Fibroblast of lung (primary cell): ENCODE results near the gene DYNC2I2. TPM values are rescaled to one million over a fixed set of nuclear protein-coding genes. Genes with fewer than 3 reads are reported as not detected.
"Not testable (repeated sequence)": the region's sequence is repeated elsewhere in the genome, so short reads cannot be mapped to it uniquely, and the experiment has no call there.

Source experiments
- DNase-seq, 2 donors: peaks; one replicate each; pipeline versions ENCODE4 v3.0.0 to v3.0.0-alpha.2; 2010; ENCODE audit warnings: low read depth in 2 of 2
- H2AFZ ChIP-seq: 2 replicates; pipeline ENCODE4 v1.5.1; 2012; ENCODE audit warnings: low read length, control low read depth, inconsistent platforms
- H3K27ac ChIP-seq: 2 replicates; pipeline ENCODE4 v1.5.1; 2011; ENCODE audit warnings: low read length, control low read depth; ENCODE audit not compliant: insufficient read depth
- H3K27me3 ChIP-seq: 2 replicates; pipeline ENCODE4 v1.5.1; 2011; ENCODE audit warnings: mild to moderate bottlenecking, low read length; ENCODE audit not compliant: control insufficient read depth, insufficient read depth
- H3K36me3 ChIP-seq: 2 replicates; pipeline ENCODE4 v1.5.1; 2011; ENCODE audit warnings: low read length; ENCODE audit not compliant: control insufficient read depth, insufficient read depth
- H3K4me1 ChIP-seq: 2 replicates; pipeline ENCODE4 v1.5.1; 2011; ENCODE audit warnings: low read length; ENCODE audit not compliant: control insufficient read depth, insufficient read depth; ENCODE audit errors: extremely low read depth
- H3K4me2 ChIP-seq: 2 replicates; pipeline ENCODE4 v1.5.1; 2011; ENCODE audit warnings: low read length, control low read depth; ENCODE audit not compliant: insufficient read depth; ENCODE audit errors: extremely low read depth
- H3K4me3 ChIP-seq, 4 experiments: fragments of 200-600 bp in 1 of 4; sonication (generic) in 1 of 4; replicated peaks in 1 of 4; 2 replicates each; pipeline ENCODE4 v1.5.1; 2011 to 2016; ENCODE audit warnings: low read length in 4 of 4, low read depth in 3 of 4, mild to moderate bottlenecking in 3 of 4, control low read depth in 2 of 4, inconsistent platforms in 1 of 4, mixed read lengths in 1 of 4; ENCODE audit not compliant: insufficient read depth in 1 of 4; ENCODE audit errors: control extremely low read depth in 1 of 4
- H3K79me2 ChIP-seq: 2 replicates; pipeline ENCODE4 v1.5.1; 2012; ENCODE audit warnings: mild to moderate bottlenecking, low read length, inconsistent platforms; ENCODE audit not compliant: control insufficient read depth, insufficient read depth
- H3K9ac ChIP-seq: 2 replicates; pipeline ENCODE4 v1.5.1; 2011; ENCODE audit warnings: mild to moderate bottlenecking, low read length, control low read depth; ENCODE audit not compliant: insufficient read depth
- H3K9me3 ChIP-seq: 2 replicates; pipeline ENCODE4 v1.5.1; 2012; ENCODE audit warnings: low read depth, low read length; ENCODE audit not compliant: control insufficient read depth, insufficient read depth
- H4K20me1 ChIP-seq: 2 replicates; pipeline ENCODE4 v1.5.1; 2011; ENCODE audit warnings: low read length; ENCODE audit not compliant: control insufficient read depth, insufficient read depth; ENCODE audit errors: extremely low read depth
- CTCF ChIP-seq, 2 donors: IDR thresholded peaks in 1 of 2; conservative IDR thresholded peaks in 1 of 2; 1 replicate in 1 of 2; 2 replicates in 1 of 2; pipeline ENCODE4 v1.5.1; 2011 to 2012; ENCODE audit warnings: low read length in 2 of 2, control low read depth in 1 of 2, inconsistent platforms in 1 of 2, low read depth in 1 of 2, mild to moderate bottlenecking in 1 of 2
- EZH2 ChIP-seq: IDR thresholded peaks from 2 replicates; pipeline ENCODE4 v1.5.1; 2012; ENCODE audit warnings: low read length, control low read depth, mild to moderate bottlenecking; ENCODE audit errors: missing control alignments
- polyA plus RNA-seq, 2 donors: library from polyadenylated mRNA; depleted of rRNA in 1 of 2; stranded (reverse) in 1 of 2; unstranded in 1 of 2; fragments of >200 nt; gene quantifications; 2 replicates each; pipeline ENCODE4 v1.2.1, GENCODE V29; 2011 to 2012; ENCODE audit warnings: missing spikeins in 1 of 2
- total RNA-seq: library from RNA; depleted of rRNA; stranded (reverse); fragments of >200 nt; gene quantifications from 2 replicates; pipeline ENCODE4 v1.2.1, GENCODE V29; 2014

The DYNC2I2 gene
- total and polyA plus RNA-seq, 2 donors (not counting 1 experiment from before 2014, with no cell fraction given) = 13.2 to 41.5 TPM

GRCh38 chr9:128696923-128697707 is 40.5 kb upstream of the DYNC2I2 start:
- H3K9ac ChIP-seq = no peak overlapping the region
- H3K27ac ChIP-seq = no peak overlapping the region
- peaks cover 12% of the 10 kb centered on the region for H3K79me2 ChIP-seq
- H3K4me1 ChIP-seq = peaks cover 4% of the 10 kb centered on the region
- H3K4me2 ChIP-seq = no peak overlapping the region
- H3K4me3 ChIP-seq = no peak overlapping the region
- no peaks in the 10 kb centered on the region for H4K20me1 ChIP-seq
- H3K36me3 ChIP-seq = peaks cover 10% of the 10 kb centered on the region
- H3K27me3 ChIP-seq = no peaks in the 10 kb centered on the region
- DNase-seq = no peak
- H3K9me3 ChIP-seq = no peaks in the 10 kb centered on the region
- no peak overlapping the region for H2AFZ ChIP-seq
- no peak for TF ChIP-seq EZH2
- no peak for TF ChIP-seq CTCF (conservative IDR thresholded peaks at IDR 0.05 in 1 of 2, IDR thresholded peaks at IDR 0.05 in 1 of 2; ENCODE audit: low read depth in 1 of 2, low read length in 2 of 2)

GRCh38 chr9:128694344-128694743 is 37.7 kb upstream of the DYNC2I2 start:
- Histone ChIP-seq H3K9ac (no peak overlapping the region), H3K4me2 (no peak overlapping the region), H2AFZ (no peak overlapping the region), H3K9me3 (no peaks in the 10 kb centered on the region), H4K20me1 (peaks cover 5% of the 10 kb centered on the region), H3K4me3 (no peak overlapping the region), H3K4me1 (no peaks in the 10 kb centered on the region), H3K36me3 (peaks cover 12% of the 10 kb centered on the region), H3K27me3 (no peaks in the 10 kb centered on the region), H3K79me2 (peaks cover 34% of the 10 kb centered on the region), H3K27ac (no peak overlapping the region)
- TF ChIP-seq EZH2 (no peak), CTCF (conservative IDR thresholded peaks at IDR 0.05 in 1 of 2, IDR thresholded peaks at IDR 0.05 in 1 of 2; ENCODE audit: low read depth in 1 of 2, low read length in 2 of 2) (no peak)
- no peak for DNase-seq

- Histone ChIP-seq H3K79me2 (peaks cover 34% of the 10 kb centered on the region), H3K36me3 (peaks cover 12% of the 10 kb centered on the region)
- not testable (repeated sequence) for H2AFZ ChIP-seq, H3K4me2 ChIP-seq, H4K20me1 ChIP-seq, H3K27ac ChIP-seq, H3K4me1 ChIP-seq, H3K27me3 ChIP-seq, H3K4me3 ChIP-seq, H3K9me3 ChIP-seq, DNase-seq, H3K9ac ChIP-seq
Observed at GRCh38 chr9:128693738-128694137, 37.1 kb upstream of the DYNC2I2 start.
